Rectal smooth muscle tissue (tissue), 1 donor: ENCODE data around the gene NIPA2.

Experiments
- H3K27ac ChIP-seq: one replicate; pipeline ENCODE4 v1.7.0; 2013; ENCODE audit warnings: low read depth, low read length, inconsistent platforms
- H3K27me3 ChIP-seq: one replicate; pipeline ENCODE4 v1.7.0; 2013; ENCODE audit warnings: low read length; ENCODE audit not compliant: control insufficient read depth, insufficient read depth
- H3K36me3 ChIP-seq: one replicate; pipeline ENCODE4 v1.7.0; 2013; ENCODE audit warnings: low read length; ENCODE audit not compliant: control insufficient read depth, insufficient read depth
- H3K4me1 ChIP-seq: one replicate; pipeline ENCODE4 v1.7.0; 2013; ENCODE audit warnings: low read length; ENCODE audit not compliant: control insufficient read depth, insufficient read depth
- H3K4me3 ChIP-seq: one replicate; pipeline ENCODE4 v1.7.0; 2013; ENCODE audit warnings: low read length
- H3K9ac ChIP-seq: one replicate; pipeline ENCODE4 v1.7.0; 2013; ENCODE audit warnings: low read length

NIPA2 gene

DNA sequence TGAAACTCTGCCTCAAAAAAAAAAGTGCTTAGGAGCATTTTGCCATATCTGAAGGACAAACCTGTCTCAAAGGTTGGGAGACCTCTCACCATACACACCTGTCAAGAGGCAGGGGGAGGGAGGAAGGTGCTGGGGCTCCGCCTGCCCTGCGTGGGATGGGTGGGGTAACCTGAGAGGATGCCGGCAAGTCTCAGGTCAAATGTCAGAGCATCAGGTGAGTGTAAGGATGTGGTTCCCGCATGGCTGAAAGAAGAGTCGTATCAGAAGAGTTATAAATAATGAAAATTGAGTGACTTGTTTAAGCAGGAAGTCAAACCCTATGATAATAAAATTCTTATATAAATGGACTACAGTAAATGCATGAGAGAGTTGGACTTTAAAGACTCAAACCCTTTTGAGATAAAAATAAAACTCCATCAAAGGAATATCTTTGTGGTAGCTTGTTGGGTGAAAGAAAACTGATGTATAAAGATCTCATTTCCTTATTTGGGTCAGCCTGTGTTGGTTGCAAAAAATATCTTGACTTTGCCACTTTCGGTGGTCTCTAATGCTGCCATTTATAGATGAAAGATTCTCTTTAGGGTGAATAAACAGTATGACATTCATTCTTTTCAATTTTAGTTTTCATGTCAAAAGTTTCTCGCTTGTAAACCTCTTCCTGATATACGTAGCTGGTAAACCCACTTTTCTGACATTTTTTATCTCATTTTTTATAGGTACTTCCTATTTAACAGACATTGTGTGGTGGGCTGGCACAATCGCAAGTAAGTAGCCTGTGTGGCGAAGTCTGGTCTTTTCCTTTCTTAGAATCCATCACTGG, 28.2 kb upstream of the NIPA2 start:
- Histone ChIP-seq H3K27ac (no peak overlapping the region), H3K4me1 (no peaks in the 10 kb centered on the region), H3K36me3 (no peaks in the 10 kb centered on the region), H3K4me3 (no peak overlapping the region), H3K9ac (no peak overlapping the region), H3K27me3 (no peaks in the 10 kb centered on the region)

- H3K4me3 ChIP-seq = no peak overlapping the region
- no peaks in the 10 kb centered on the region for H3K27me3 ChIP-seq
- H3K9ac ChIP-seq = no peak overlapping the region
- no peak overlapping the region for H3K27ac ChIP-seq
- H3K36me3 ChIP-seq = no peaks in the 10 kb centered on the region
- no peaks in the 10 kb centered on the region for H3K4me1 ChIP-seq
These were observed 27.6 kb upstream of the NIPA2 start for GRCh38 chr15:22810853-22811338.

DNA sequence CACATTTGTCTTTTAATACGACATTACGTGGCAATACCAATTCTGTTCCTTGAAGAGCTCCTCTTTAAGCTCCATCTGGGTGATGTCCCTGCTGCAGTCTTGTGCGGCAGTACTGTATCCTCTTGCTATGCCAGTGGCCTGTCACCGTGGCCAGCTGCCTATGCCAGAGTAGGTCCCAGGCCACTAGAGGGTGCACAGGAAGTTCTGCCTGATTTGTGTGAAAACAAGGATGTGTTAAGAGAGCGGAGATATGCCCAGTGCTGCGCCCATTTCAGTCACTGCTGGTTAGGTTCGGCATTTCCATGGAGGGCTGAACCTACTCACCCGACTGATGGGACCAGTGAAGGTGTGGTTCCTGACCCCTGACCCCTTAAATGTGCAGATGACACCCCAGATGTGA, 26.8 kb upstream of the NIPA2 start:
- no peak overlapping the region for H3K27ac ChIP-seq
- H3K27me3 ChIP-seq = no peaks in the 10 kb centered on the region
- H3K4me3 ChIP-seq = no peak overlapping the region
- H3K4me1 ChIP-seq = no peaks in the 10 kb centered on the region
- no peaks in the 10 kb centered on the region for H3K36me3 ChIP-seq
- H3K9ac ChIP-seq = no peak overlapping the region

GRCh38 chr15:22813844-22814243, 24.6 kb upstream of the NIPA2 start:
- Histone ChIP-seq H3K36me3 (no peaks in the 10 kb centered on the region), H3K27ac (no peak overlapping the region), H3K4me3 (no peak overlapping the region), H3K9ac (no peak overlapping the region), H3K4me1 (no peaks in the 10 kb centered on the region), H3K27me3 (no peaks in the 10 kb centered on the region)

- Histone ChIP-seq H3K9ac (no peak overlapping the region), H3K4me3 (no peak overlapping the region), H3K27ac (no peak overlapping the region), H3K4me1 (no peaks in the 10 kb centered on the region), H3K36me3 (peaks cover 3% of the 10 kb centered on the region), H3K27me3 (no peaks in the 10 kb centered on the region)
These were observed 22.7 kb upstream of the NIPA2 start for GRCh38 chr15:22815766-22816165.

DNA sequence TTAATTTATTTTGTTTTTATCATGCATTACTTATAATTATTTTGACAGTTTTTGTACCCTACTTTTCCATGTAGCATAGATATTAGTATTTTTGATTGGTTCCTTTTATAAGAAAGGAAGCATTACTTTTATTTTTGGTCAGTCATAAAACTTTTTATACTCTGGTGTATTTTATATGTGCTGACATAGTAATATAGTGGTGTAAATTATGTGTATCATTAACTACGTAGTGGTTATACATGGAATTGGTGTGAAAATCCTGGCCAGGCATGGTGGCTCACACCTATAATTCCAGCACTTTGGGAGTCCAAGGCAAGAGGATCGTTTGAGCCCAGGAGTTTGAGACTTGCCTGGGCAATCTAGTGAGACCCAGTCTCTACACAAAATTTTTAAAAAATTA, 18.8 kb upstream of the NIPA2 start:
- peaks cover 3% of the 10 kb centered on the region for H3K36me3 ChIP-seq
- no peaks in the 10 kb centered on the region for H3K27me3 ChIP-seq
- H3K27ac ChIP-seq = no peak overlapping the region
- H3K9ac ChIP-seq = no peak overlapping the region
- H3K4me3 ChIP-seq = no peak overlapping the region
- no peaks in the 10 kb centered on the region for H3K4me1 ChIP-seq

GRCh38 chr15:22823495-22824128, 14.9 kb upstream of the NIPA2 start:
- no peak overlapping the region for H3K27ac ChIP-seq
- H3K36me3 ChIP-seq = peaks cover 3% of the 10 kb centered on the region

DNA sequence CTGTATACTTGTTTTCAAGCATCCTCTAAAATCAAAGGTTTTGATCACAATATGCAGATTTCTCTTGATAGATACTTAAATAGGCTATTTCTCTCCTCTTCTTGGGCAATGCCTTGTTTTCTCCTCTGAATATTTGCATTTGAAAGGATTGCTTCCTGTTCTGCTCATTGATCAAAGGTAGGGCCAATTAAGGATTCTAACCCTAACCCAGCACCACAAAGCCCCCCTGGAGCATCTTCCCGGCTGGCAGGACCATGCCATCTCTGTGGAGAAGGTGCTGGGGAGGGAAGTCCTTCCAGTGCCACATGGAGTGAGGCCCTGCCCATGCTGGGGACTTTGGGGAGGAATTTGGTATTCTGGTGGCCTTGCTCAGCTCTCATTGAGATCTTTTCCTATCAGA, 11.3 kb upstream of the NIPA2 start:
- H3K27ac ChIP-seq = no peak overlapping the region
- no peaks in the 10 kb centered on the region for H3K27me3 ChIP-seq
- H3K9ac ChIP-seq = no peak overlapping the region

More at GRCh38 chr15:22823495-22824128, 14.9 kb upstream of the NIPA2 start:
- H3K27me3 ChIP-seq = no peaks in the 10 kb centered on the region
- no peak overlapping the region for H3K4me3 ChIP-seq
- no peak overlapping the region for H3K9ac ChIP-seq
- H3K4me1 ChIP-seq = no peaks in the 10 kb centered on the region

GRCh38 chr15:22831473-22831872, 7.0 kb upstream of the NIPA2 start:
- peaks cover 2% of the 10 kb centered on the region for H3K36me3 ChIP-seq

More for the DNA sequence above, 11.3 kb upstream of the NIPA2 start:
- Histone ChIP-seq H3K4me3 (no peak overlapping the region), H3K4me1 (no peaks in the 10 kb centered on the region), H3K36me3 (peaks cover 2% of the 10 kb centered on the region)

GRCh38 chr15:22839046-22839695, 705 bp downstream of the NIPA2 start:
- Histone ChIP-seq H3K4me3 (peak overlapping the region; percentile 70), H3K27ac (peak overlapping the region; percentile 89), H3K9ac (peak overlapping the region; percentile 28), H3K27me3 (no peaks in the 10 kb centered on the region), H3K36me3 (no peaks in the 10 kb centered on the region), H3K4me1 (no peaks in the 10 kb centered on the region)

More at GRCh38 chr15:22831473-22831872, 7.0 kb upstream of the NIPA2 start:
- Histone ChIP-seq H3K27me3 (no peaks in the 10 kb centered on the region), H3K4me3 (no peak overlapping the region), H3K4me1 (no peaks in the 10 kb centered on the region), H3K27ac (no peak overlapping the region), H3K9ac (no peak overlapping the region)

GRCh38 chr15:22844421-22845288, 6.2 kb downstream of the NIPA2 start:
- no peak overlapping the region for H3K27ac ChIP-seq
- H3K4me3 ChIP-seq = no peak overlapping the region
- H3K4me1 ChIP-seq = no peaks in the 10 kb centered on the region
- H3K36me3 ChIP-seq = peaks cover 9% of the 10 kb centered on the region
- H3K9ac ChIP-seq = no peak overlapping the region
- no peaks in the 10 kb centered on the region for H3K27me3 ChIP-seq
